ENCODE data around the gene MGAT5.

The MGAT5 gene

GRCh38 chr2:134305109-134305491, 51.2 kb downstream of the MGAT5 start:
- DNase-seq (ENCODE audit: low spot score), result no peak

GRCh38 chr2:134306521-134306920, 52.6 kb downstream of the MGAT5 start:
- no peak for DNase-seq (ENCODE audit: low spot score)

GRCh38 chr2:134307334-134307733, 53.5 kb downstream of the MGAT5 start:
- no peak for DNase-seq (ENCODE audit: low spot score)

- no peak for DNase-seq (ENCODE audit: low spot score)
These were observed 54.9 kb downstream of the MGAT5 start for GRCh38 chr2:134308474-134309385.

- DNase-seq (ENCODE audit: low spot score), result no peak
These were observed 56.5 kb downstream of the MGAT5 start for GRCh38 chr2:134310107-134311079.

- no peak for DNase-seq (ENCODE audit: low spot score)
These were observed 58.6 kb downstream of the MGAT5 start for GRCh38 chr2:134312482-134312881.

- DNase-seq (ENCODE audit: low spot score), result no peak
These were observed 60.3 kb downstream of the MGAT5 start for GRCh38 chr2:134314202-134314601.

- no peak for DNase-seq (ENCODE audit: low spot score)
These were observed 61.0 kb downstream of the MGAT5 start for GRCh38 chr2:134314681-134315368.

- DNase-seq (ENCODE audit: low spot score), result no peak
These were observed 61.6 kb downstream of the MGAT5 start for GRCh38 chr2:134315471-134315870.

- no peak for DNase-seq (ENCODE audit: low spot score)
These were observed 65.9 kb downstream of the MGAT5 start for GRCh38 chr2:134319596-134320254.

GRCh38 chr2:134320930-134321329, 67.1 kb downstream of the MGAT5 start:
- no peak for DNase-seq (ENCODE audit: low spot score)

- DNase-seq (ENCODE audit: low spot score), result no peak
These were observed 69.9 kb downstream of the MGAT5 start for GRCh38 chr2:134323777-134324176.

- no peak for DNase-seq (ENCODE audit: low spot score)
These were observed 70.6 kb downstream of the MGAT5 start for GRCh38 chr2:134324430-134324829.

- DNase-seq (ENCODE audit: low spot score), result no peak
These were observed 71.1 kb downstream of the MGAT5 start for GRCh38 chr2:134324947-134325346.

GRCh38 chr2:134325696-134326095, 71.8 kb downstream of the MGAT5 start:
- DNase-seq (ENCODE audit: low spot score), result no peak

- no peak for DNase-seq (ENCODE audit: low spot score)
These were observed 73.5 kb downstream of the MGAT5 start for GRCh38 chr2:134327367-134327766.

GRCh38 chr2:134331081-134331480, 77.2 kb downstream of the MGAT5 start:
- DNase-seq (ENCODE audit: low spot score), result no peak

GRCh38 chr2:134333646-134334189, 79.8 kb downstream of the MGAT5 start:
- peak; percentile 89 for DNase-seq (ENCODE audit: low spot score)

- DNase-seq (ENCODE audit: low spot score), result no peak
These were observed 80.9 kb downstream of the MGAT5 start for GRCh38 chr2:134334542-134335353.

- no peak for DNase-seq (ENCODE audit: low spot score)
These were observed 81.7 kb downstream of the MGAT5 start for GRCh38 chr2:134335601-134336000.

Data from pons (tissue), 1 donor.